Trophoblast cell (in vitro differentiated cells and primary cell): ENCODE data around the gene DUSP7.

Source experiments
- DNase-seq, 2 donors: peaks; one replicate each; pipeline ENCODE4 v3.0.0-alpha.2; 2016
- H2AFZ ChIP-seq: 2 replicates; pipeline ENCODE4 v1.6.1; 2013; ENCODE audit warnings: low read length, moderate library complexity, mild to moderate bottlenecking; ENCODE audit not compliant: insufficient read depth, poor library complexity
- H2AK5ac ChIP-seq: 2 replicates; pipeline ENCODE4 v1.6.1; 2013; ENCODE audit warnings: mild to moderate bottlenecking, low read length
- H2BK120ac ChIP-seq: 2 replicates; pipeline ENCODE4 v1.6.1; 2013; ENCODE audit warnings: low read length, mild to moderate bottlenecking, moderate library complexity; ENCODE audit not compliant: insufficient read depth, poor library complexity
- H2BK12ac ChIP-seq: 2 replicates; pipeline ENCODE4 v1.6.1; 2013; ENCODE audit warnings: mild to moderate bottlenecking, low read length, moderate library complexity
- H2BK5ac ChIP-seq: 2 replicates; pipeline ENCODE4 v1.6.1; 2013; ENCODE audit warnings: low read length, low read depth, moderate library complexity, mild to moderate bottlenecking; ENCODE audit not compliant: poor library complexity
- H3K14ac ChIP-seq: 2 replicates; pipeline ENCODE4 v1.6.1; 2013; ENCODE audit warnings: mild to moderate bottlenecking, low read length
- H3K18ac ChIP-seq: 2 replicates; pipeline ENCODE4 v1.6.1; 2013; ENCODE audit warnings: mild to moderate bottlenecking, low read length
- H3K23ac ChIP-seq: 2 replicates; pipeline ENCODE4 v1.6.1; 2013; ENCODE audit warnings: low read length
- H3K27ac ChIP-seq: 2 replicates; pipeline ENCODE4 v1.5.1; 2013; ENCODE audit warnings: low read depth, mild to moderate bottlenecking, inconsistent platforms, low read length, moderate library complexity
- H3K27me3 ChIP-seq: 2 replicates; pipeline ENCODE4 v1.6.1; 2013; ENCODE audit warnings: inconsistent platforms, mild to moderate bottlenecking, low read length, moderate library complexity; ENCODE audit not compliant: insufficient read depth
- H3K36me3 ChIP-seq, 2 experiments: 1 replicate in 1 of 2; 2 replicates in 1 of 2; pipeline ENCODE4 v1.6.1; 2013; ENCODE audit warnings: low read length in 2 of 2, mild to moderate bottlenecking in 2 of 2, moderate library complexity in 1 of 2; ENCODE audit not compliant: insufficient read depth in 2 of 2, control insufficient read depth in 1 of 2
- H3K4ac ChIP-seq: 2 replicates; pipeline ENCODE4 v1.6.1; 2013; ENCODE audit warnings: low read depth, mild to moderate bottlenecking, low read length, moderate library complexity
- H3K4me1 ChIP-seq, 2 experiments: 1 replicate in 1 of 2; 2 replicates in 1 of 2; pipeline ENCODE4 v1.6.1; 2013; ENCODE audit warnings: low read length in 2 of 2, mild to moderate bottlenecking in 2 of 2, moderate library complexity in 1 of 2; ENCODE audit not compliant: insufficient read depth in 2 of 2, control insufficient read depth in 1 of 2
- H3K4me2 ChIP-seq: 2 replicates; pipeline ENCODE4 v1.6.1; 2013; ENCODE audit warnings: inconsistent platforms, mild to moderate bottlenecking, low read length, moderate library complexity
- H3K4me3 ChIP-seq: 2 replicates; pipeline ENCODE4 v1.5.1; 2013; ENCODE audit warnings: mild to moderate bottlenecking, low read depth, low read length, inconsistent platforms
- H3K79me1 ChIP-seq: one replicate; pipeline ENCODE4 v1.6.1; 2013; ENCODE audit warnings: low read length
- H3K79me2 ChIP-seq: 2 replicates; pipeline ENCODE4 v1.6.1; 2013; ENCODE audit warnings: low read length, mild to moderate bottlenecking; ENCODE audit not compliant: control insufficient read depth, insufficient read depth, poor library complexity
- H3K9ac ChIP-seq: 2 replicates; pipeline ENCODE4 v1.6.1; 2013; ENCODE audit warnings: mild to moderate bottlenecking, low read length
- H3K9me3 ChIP-seq: 2 replicates; pipeline ENCODE4 v1.6.1; 2013; ENCODE audit warnings: low read depth, mild to moderate bottlenecking, control low read depth, inconsistent platforms, low read length; ENCODE audit not compliant: insufficient read depth
- H4K12ac ChIP-seq: 2 replicates; pipeline ENCODE4 v1.6.1; 2013; ENCODE audit warnings: low read depth, mild to moderate bottlenecking, low read length, moderate library complexity
- H4K8ac ChIP-seq: 2 replicates; pipeline ENCODE4 v1.6.1; 2013; ENCODE audit warnings: low read depth, mild to moderate bottlenecking, low read length, moderate library complexity
- H4K91ac ChIP-seq: one replicate; pipeline ENCODE4 v1.6.1; 2013; ENCODE audit warnings: low read depth, mild to moderate bottlenecking, low read length, moderate library complexity
- WGBS: extraction: QIAGEN DNeasy Blood & Tissue Kit; methylation state at CpG from one replicate; pipeline ENCODE4 v1.1.7; 2013; ENCODE audit warnings: missing lambda C conversion rate; ENCODE audit not compliant: insufficient read length, insufficient coverage; ENCODE audit errors: extremely low coverage; 5-methylcytosine and 5-hydroxymethylcytosine counted together

The DUSP7 gene

GRCh38 chr3:52092891-52093290 is 36.5 kb upstream of the DUSP7 start:
- Histone ChIP-seq H4K8ac (no peak overlapping the region), H4K12ac (no peak overlapping the region), H4K91ac (peak overlapping the region; percentile 10), H3K4me3 (no peak overlapping the region), H3K36me3 (peaks cover 20 to 22% of the 10 kb centered on the region in 2 experiments), H3K4ac (no peak overlapping the region), H2AK5ac (no peak overlapping the region), H3K27ac (no peak overlapping the region), H2AFZ (no peak overlapping the region), H3K4me2 (no peak overlapping the region), H2BK120ac (no peak overlapping the region), H3K23ac (no peak overlapping the region), H3K9me3 (peaks cover 3% of the 10 kb centered on the region), H3K79me2 (peaks cover 3% of the 10 kb centered on the region), H2BK12ac (peak overlapping the region; percentile 5), H3K18ac (no peak overlapping the region), H3K4me1 (peaks cover 44 to 45% of the 10 kb centered on the region in 2 experiments), H2BK5ac (no peak overlapping the region), H3K14ac (no peak overlapping the region), H3K27me3 (no peaks in the 10 kb centered on the region), H3K9ac (no peak overlapping the region), H3K79me1 (peaks cover 9% of the 10 kb centered on the region)
- no CpG with 5 or more reads among the region's 7 CpGs for WGBS
- no peak for DNase-seq

DNA sequence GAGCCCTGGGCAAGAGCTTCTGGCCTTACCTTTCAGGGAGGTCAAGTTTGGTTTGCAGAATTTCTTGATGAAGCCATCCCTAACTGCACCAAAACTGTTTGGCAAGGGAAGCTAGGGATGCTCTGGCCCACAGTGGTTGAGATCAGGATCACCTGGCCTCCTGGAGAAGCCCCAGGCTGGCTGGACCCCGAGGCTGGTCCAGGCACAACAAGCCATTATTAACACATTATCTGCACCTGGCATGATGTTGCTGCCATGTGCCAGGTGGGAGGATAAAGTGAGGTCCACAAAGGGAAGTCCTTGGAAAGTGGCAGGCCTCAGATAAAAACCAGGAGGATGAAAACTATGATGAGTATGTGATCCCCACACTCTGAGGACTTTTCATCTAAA is 35.9 kb upstream of the DUSP7 start:
- Histone ChIP-seq H3K9ac (no peak overlapping the region), H3K4me2 (no peak overlapping the region), H3K36me3 (peaks cover 18 to 21% of the 10 kb centered on the region in 2 experiments), H2AK5ac (no peak overlapping the region), H3K27ac (no peak overlapping the region), H2BK5ac (no peak overlapping the region), H3K4me3 (no peak overlapping the region), H2BK120ac (no peak overlapping the region), H2BK12ac (no peak overlapping the region), H2AFZ (no peak overlapping the region), H3K18ac (no peak overlapping the region), H3K79me2 (peaks cover 4% of the 10 kb centered on the region), H4K91ac (no peak overlapping the region), H3K9me3 (peaks cover 3% of the 10 kb centered on the region), H3K27me3 (no peaks in the 10 kb centered on the region), H3K4me1 (peaks cover 44 to 45% of the 10 kb centered on the region in 2 experiments), H3K23ac (no peak overlapping the region), H4K12ac (no peak overlapping the region), H3K14ac (no peak overlapping the region), H3K4ac (no peak overlapping the region), H3K79me1 (peaks cover 9% of the 10 kb centered on the region), H4K8ac (no peak overlapping the region)
- no CpG with 5 or more reads among the region's 1 CpG for WGBS
- DNase-seq: no peak

DNA sequence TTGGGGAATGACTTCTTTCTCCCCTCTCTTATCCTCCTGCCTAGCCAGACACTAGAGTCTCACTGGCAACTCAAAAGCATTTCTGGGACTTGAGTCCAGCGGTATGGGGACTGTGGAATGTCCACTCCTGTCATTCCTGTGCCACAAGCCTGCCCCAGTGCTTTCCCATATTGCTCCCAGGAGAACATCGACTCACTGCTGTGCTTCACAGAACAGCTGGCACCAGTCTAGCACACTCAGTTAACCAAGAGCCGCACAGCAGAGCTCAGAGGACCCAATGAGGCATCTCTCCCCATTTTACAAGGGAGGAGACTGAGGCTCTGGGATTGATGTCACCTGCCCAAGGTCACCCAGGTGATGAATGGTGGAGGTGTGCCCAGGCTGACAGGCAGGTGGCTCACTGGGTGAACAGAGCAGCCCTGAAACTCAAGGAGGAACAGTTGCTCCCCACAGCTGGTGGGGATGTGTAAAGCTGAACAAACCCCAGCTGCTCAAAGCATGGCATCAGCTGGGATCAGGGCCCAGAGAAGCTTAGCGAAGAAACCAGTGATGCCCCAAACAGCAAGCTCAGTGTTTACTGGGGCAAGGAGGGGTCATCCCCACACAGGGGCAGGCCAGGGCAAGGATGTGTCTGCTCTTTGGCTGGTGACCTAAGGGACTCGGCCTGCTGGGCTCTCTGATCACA is 35.4 kb upstream of the DUSP7 start:
- H4K91ac ChIP-seq: peak overlapping the region; percentile 39
- no peak overlapping the region for H2AFZ ChIP-seq
- peak overlapping the region; percentile 45 for H2BK12ac ChIP-seq
- peaks cover 44 to 45% of the 10 kb centered on the region in 2 experiments for H3K4me1 ChIP-seq
- DNase-seq: no peak
- peaks cover 4% of the 10 kb centered on the region for H3K79me2 ChIP-seq
- H3K18ac ChIP-seq: no peak overlapping the region
- H3K36me3 ChIP-seq: peaks cover 14 to 15% of the 10 kb centered on the region in 2 experiments
- H2AK5ac ChIP-seq: peak overlapping the region; percentile 73
- peak overlapping the region; percentile 22 for H2BK5ac ChIP-seq
- no CpG with 5 or more reads among the region's 5 CpGs for WGBS
- no peak overlapping the region for H3K9ac ChIP-seq
- no peak overlapping the region for H4K12ac ChIP-seq
- peaks cover 9% of the 10 kb centered on the region for H3K79me1 ChIP-seq
- H4K8ac ChIP-seq: no peak overlapping the region
- H3K9me3 ChIP-seq: peaks cover 3% of the 10 kb centered on the region
- no peak overlapping the region for H3K23ac ChIP-seq
- no peaks in the 10 kb centered on the region for H3K27me3 ChIP-seq
- H3K14ac ChIP-seq: peak overlapping the region; percentile 30
- no peak overlapping the region for H3K27ac ChIP-seq
- H3K4me2 ChIP-seq: no peak overlapping the region
- H2BK120ac ChIP-seq: no peak overlapping the region
- H3K4me3 ChIP-seq: no peak overlapping the region
- no peak overlapping the region for H3K4ac ChIP-seq

DNA sequence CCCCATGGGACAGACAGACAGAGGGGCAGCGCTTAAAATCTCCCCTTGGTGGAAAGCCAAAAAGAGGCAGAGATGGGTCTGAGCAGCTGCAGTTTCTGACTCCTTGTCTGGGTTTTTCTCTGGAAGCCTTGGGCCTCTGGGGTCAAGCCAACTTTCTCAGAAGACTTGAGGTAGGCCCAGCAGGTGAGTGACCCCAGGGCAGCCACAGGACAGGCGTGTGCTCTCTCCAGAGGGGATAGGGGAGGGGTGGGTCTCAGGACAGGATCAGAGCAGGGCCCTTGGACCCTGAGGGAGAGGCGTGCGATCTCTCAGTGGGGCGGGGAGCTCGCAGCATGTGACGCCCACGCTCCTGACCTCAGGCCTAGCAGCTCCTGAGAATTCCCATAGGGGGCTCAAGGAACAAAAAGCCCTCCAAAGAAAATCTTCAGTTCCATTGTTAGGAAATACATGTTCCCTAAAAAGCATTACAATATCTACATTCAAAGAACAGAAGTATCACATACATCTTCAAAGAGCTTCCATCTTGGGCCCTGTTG is 34.6 kb upstream of the DUSP7 start:
- H3K79me2 ChIP-seq: peaks cover 4% of the 10 kb centered on the region
- H3K79me1 ChIP-seq: peaks cover 9% of the 10 kb centered on the region
- H3K4me2 ChIP-seq: no peak overlapping the region
- H2BK12ac ChIP-seq: peak overlapping the region; percentile 73
- no peak overlapping the region for H4K12ac ChIP-seq
- peaks cover 9 to 14% of the 10 kb centered on the region in 2 experiments for H3K36me3 ChIP-seq
- H3K14ac ChIP-seq: peak overlapping the region; percentile 75
- peak overlapping the region; percentile 80 for H4K91ac ChIP-seq
- peak overlapping the region; percentile 75 for H2BK120ac ChIP-seq
- peak overlapping the region; percentile 49 for H3K18ac ChIP-seq
- no peak overlapping the region for H3K4me3 ChIP-seq
- peak overlapping the region; percentile 3 for H3K4ac ChIP-seq
- peaks cover 44 to 45% of the 10 kb centered on the region in 2 experiments for H3K4me1 ChIP-seq
- no peaks in the 10 kb centered on the region for H3K27me3 ChIP-seq
- peak overlapping the region; percentile 64 for H4K8ac ChIP-seq
- no peak overlapping the region for H3K9ac ChIP-seq
- no peak overlapping the region for H3K23ac ChIP-seq
- H2AFZ ChIP-seq: no peak overlapping the region
- DNase-seq: no peak
- peak overlapping the region; percentile 22 for H2BK5ac ChIP-seq
- peak overlapping the region; percentile 69 for H3K27ac ChIP-seq
- H3K9me3 ChIP-seq: peaks cover 3% of the 10 kb centered on the region
- peak overlapping the region; percentile 73 for H2AK5ac ChIP-seq
- WGBS: no CpG with 5 or more reads among the region's 8 CpGs
